22Rv1 (cell line): ENCODE results near the gene MOSPD2.

Source experiments
- ZFX ChIP-seq: fragments of 450-650 bp; IDR thresholded peaks from 2 replicates; pipeline ENCODE4 v1.6.1; 2017; ENCODE audit warnings: antibody characterized with exemption, borderline replicate concordance
- TF ChIP-seq, protein P1 (sequence below): fragments of 450-650 bp; IDR thresholded peaks from 2 replicates; pipeline ENCODE4 v1.5.1; 2017; ENCODE audit warnings: mild to moderate bottlenecking

- TF ChIP-seq, protein P1, sequence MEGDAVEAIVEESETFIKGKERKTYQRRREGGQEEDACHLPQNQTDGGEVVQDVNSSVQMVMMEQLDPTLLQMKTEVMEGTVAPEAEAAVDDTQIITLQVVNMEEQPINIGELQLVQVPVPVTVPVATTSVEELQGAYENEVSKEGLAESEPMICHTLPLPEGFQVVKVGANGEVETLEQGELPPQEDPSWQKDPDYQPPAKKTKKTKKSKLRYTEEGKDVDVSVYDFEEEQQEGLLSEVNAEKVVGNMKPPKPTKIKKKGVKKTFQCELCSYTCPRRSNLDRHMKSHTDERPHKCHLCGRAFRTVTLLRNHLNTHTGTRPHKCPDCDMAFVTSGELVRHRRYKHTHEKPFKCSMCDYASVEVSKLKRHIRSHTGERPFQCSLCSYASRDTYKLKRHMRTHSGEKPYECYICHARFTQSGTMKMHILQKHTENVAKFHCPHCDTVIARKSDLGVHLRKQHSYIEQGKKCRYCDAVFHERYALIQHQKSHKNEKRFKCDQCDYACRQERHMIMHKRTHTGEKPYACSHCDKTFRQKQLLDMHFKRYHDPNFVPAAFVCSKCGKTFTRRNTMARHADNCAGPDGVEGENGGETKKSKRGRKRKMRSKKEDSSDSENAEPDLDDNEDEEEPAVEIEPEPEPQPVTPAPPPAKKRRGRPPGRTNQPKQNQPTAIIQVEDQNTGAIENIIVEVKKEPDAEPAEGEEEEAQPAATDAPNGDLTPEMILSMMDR = no peak
- no peak for TF ChIP-seq ZFX
These were observed 53.2 kb downstream of the MOSPD2 start for GRCh38 chrX:14926471-14926870.
